ENCODE measurements around the gene DAPK1.

GRCh38 chr9:87748881-87749280, 251.2 kb downstream of the DAPK1 start:
- TF ChIP-seq, protein P1, sequence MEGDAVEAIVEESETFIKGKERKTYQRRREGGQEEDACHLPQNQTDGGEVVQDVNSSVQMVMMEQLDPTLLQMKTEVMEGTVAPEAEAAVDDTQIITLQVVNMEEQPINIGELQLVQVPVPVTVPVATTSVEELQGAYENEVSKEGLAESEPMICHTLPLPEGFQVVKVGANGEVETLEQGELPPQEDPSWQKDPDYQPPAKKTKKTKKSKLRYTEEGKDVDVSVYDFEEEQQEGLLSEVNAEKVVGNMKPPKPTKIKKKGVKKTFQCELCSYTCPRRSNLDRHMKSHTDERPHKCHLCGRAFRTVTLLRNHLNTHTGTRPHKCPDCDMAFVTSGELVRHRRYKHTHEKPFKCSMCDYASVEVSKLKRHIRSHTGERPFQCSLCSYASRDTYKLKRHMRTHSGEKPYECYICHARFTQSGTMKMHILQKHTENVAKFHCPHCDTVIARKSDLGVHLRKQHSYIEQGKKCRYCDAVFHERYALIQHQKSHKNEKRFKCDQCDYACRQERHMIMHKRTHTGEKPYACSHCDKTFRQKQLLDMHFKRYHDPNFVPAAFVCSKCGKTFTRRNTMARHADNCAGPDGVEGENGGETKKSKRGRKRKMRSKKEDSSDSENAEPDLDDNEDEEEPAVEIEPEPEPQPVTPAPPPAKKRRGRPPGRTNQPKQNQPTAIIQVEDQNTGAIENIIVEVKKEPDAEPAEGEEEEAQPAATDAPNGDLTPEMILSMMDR (IDR thresholded peaks at IDR 0.05) = no peak
- TF ChIP-seq POLR2A (IDR thresholded peaks at IDR 0.05) = no peak
